DMS 273 (cell line): ENCODE results near the gene IGLL1.
"Not testable (repeated sequence)": the region's sequence is repeated elsewhere in the genome, so short reads cannot be mapped to it uniquely, and the experiment has no call there.

Experiments used
- DNase-seq: peaks from one replicate; lab custom pipeline; 2025; ENCODE audit not compliant: unreplicated experiment; lab: John Stamatoyannopoulos, UW

IGLL1 gene

DNA sequence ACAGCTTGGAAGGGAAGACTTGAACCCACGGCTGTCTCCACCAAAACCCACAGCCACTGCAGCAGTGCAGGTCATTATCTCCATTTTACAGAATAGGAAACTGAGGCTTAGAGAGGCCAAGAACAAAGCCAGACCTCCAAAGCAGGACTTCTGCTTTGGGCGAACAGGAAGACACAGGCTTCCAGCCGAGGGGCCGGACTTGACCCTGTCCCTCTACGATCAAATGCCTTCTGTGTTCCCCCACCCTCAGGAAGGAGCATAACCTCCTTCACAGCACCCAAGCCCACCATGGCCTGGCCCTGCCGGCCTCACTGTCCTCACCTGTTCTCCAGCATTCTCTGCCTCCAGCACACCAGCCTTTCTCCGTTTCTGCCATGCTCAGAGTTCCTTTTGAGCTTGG, 15.8 kb downstream of the IGLL1 start:
- DNase-seq = no peak

DNA sequence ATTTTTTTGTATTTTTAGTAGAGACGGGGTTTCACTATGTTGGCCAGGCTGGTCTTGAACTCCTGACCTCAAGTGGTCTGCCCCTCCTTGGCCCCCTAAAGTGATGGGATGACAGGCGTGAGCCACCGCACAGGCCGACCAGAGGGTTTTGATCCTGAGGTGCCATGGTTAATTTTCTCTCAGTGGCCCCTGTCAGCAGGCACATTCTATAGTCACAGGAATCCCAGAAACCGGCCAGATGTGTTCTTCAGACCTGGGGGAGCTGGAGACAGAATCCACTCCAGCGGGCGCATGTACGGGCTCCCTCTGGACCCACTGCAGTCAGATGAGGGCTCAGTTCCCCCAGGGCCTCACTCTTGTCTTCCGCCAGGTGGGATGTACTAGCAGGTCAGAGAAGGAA, 17.0 kb downstream of the IGLL1 start:
- DNase-seq = no peak

DNA sequence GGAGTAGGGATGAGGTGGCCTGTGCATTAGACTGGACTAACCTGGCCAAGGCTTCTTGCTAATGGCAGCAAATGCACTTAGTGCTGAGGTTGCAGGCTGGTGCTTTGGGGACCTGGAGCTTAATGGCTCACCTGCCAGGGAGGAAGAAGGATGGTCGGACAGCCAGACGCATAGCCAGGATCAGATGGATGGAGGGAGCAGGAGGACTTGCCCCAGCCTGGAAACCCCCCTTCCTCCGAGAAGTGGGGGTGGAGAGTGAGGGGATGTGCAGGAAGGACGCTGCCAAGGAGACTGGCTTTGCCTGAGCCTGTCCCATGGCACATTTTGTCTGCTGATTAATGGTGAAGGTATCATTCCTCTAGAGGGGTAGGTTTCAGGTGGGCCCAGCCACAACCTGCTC, 17.9 kb downstream of the IGLL1 start:
- no peak for DNase-seq

DNA sequence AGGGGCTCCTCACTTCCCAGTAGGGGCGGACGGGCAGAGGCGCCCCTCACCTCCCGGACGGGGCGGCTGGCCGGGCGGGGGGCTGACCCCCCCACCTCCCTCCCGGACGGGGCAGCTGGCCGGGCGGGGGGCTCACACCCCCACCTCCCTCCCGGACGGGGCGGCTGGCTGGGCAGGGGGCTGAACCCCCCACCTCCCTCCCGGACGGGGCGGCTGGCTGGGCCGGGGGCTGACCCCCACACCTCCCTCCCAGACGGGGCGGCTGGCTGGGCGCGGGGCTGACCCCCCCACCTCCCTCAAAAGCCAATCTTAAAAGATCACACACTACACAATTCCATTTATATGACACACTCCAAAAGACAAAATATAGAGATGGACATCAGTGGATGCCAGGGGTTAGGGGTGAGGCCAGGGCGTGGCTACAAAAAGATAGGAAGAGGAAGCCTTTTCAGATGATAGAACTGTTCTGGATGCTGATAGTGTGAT, 19.0 kb downstream of the IGLL1 start:
- DNase-seq = not testable (repeated sequence)

DNA sequence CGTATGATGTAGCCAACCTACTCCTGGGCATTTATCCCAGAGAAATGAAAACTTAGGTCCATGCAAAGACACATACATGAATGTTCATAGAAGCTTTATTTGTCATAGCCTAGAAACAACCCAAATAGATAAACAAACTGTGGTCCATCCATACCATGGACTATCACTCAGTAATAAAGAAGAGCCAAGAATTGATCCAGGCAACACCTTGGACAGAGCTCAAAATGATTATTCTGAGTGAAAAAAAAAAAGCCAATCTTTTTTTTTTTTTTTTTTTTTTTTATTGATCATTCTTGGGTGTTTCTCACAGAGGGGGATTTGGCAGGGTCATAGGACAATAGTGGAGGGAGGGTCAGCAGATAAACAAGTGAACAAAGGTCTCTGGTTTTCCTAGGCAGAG, 19.9 kb downstream of the IGLL1 start:
- not testable (repeated sequence) for DNase-seq

DNA sequence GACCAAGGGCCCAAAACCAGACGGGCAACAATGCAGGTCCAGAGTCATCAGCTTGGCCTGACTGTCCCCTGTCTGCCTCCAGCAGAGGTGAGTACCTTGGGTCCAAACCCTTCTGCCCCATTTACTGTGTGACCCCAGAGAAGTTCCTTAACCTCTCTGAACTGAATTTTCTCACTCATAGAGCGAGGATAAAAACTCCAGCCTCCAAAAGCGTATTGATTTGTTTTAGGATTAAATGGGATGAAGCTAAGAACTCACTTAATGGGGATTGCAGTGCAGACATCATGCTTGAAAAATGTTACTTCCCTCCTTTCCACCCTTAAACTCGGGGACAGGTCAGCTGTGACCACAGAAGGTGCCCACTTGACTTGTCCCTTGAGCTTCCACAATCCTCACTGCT, 22.6 kb downstream of the IGLL1 start:
- no peak for DNase-seq

DNA sequence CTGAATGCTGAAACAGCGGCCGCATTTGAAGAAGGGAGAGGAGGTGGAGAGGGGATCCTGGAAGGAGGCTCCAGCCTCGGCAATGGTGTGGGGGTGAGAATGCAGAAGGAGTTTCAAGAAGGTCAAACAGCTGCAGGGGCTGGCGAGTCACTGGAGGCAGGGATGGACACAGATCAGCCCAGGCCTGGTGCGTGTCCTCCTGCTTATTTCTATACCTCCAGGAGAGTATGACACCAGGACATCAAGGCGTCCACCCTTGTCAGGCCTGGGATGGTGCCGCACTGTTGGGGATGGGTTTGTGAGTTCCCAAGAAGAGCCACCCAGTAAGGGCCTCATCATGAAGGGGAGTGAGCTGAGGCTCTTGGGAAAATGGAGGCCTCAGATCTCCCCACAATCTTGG, 23.1 kb downstream of the IGLL1 start:
- no peak for DNase-seq

DNA sequence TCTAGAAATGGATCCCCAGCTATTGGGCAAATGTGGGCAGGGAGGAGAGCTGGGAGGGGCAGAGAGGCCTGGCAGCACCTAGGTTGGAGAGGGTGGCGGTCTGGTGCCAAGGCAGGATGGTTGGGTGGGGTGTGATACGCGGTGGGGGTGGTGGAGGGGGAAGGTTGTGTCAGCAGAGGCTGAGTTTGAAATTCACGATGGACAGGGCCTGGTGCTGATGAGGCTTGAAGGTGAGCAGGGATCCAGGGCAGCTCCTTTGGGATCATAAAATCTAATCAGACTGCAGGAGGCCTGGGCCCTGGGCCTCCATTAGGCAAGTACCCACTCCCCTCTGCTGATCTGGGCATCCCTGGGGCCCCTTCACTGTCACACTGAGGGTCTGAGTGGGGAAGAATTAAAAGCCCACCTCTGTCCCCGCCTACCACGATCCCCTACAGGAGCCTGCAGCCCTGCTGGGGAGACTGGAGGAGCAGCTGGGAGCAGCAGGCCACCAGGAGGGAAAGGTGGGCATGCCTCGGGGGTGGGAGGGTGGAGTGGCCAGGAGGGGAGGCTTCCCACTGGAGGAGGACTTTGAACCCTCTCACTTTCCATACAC, 24.0 kb downstream of the IGLL1 start:
- no peak for DNase-seq

DNA sequence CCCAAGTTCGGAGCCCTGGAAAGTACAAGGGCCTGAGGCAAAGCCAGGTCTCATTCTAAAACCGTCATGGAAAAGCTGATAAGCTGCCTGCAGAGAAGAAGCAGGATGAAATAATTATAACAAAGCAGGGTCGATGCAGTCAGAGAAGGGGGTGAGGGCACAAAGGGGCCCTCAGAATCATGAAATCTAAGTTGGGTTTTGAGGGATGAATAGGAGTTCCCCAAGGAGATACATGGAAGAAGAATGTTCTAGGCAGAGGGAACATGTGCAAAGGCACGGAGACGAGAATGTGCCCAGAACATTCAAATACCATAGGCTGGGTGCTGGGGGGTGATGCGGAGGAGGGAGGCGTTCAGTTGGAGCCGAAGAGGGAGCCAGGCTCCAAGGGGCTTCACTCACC, 25.0 kb downstream of the IGLL1 start:
- no peak for DNase-seq

DNA sequence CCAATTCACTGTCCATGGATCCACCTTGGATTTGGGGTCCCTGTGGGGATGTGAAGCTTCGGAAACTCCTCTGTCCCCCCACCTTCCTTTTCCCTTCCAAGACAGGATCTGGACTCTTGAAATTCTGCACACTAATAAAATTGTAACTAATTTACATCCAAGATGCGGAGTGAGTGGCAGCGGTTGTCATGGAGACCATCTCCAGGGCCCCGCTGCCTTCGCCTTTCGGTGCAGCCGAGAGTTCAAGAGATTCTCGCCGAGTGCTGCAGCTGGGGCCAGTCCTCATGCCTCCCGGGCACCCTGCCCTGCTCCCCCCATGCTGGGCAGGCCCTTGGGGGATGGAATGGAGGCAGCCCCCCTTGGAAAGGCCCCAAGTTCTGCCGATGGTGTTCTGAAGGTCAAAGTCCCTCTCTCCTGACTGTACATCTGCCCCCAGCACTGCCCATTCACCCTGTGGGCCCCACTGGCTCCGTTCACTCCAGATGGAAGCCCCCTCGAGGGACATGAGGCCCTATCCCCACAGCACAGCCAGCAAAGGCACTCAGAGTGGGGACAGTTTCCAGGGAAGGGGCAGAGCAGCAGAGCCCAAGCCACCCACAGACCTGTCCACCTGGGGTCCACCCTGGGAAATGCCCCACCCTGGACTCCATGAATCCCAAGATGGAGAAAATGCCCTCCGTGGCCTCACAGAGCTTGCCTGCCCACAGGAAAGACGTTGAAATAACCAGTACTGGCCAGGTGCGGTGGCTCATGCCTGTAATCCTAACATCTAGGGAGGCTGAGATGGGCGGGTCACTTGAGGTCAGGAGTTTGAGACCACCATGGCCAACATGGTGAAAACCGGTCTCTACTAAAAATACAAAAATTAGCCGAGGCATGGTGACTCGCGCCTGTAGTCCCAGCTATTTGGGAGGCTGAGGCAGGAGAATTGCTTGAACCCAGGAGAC, 25.9 kb downstream of the IGLL1 start:
- no peak for DNase-seq

DNA sequence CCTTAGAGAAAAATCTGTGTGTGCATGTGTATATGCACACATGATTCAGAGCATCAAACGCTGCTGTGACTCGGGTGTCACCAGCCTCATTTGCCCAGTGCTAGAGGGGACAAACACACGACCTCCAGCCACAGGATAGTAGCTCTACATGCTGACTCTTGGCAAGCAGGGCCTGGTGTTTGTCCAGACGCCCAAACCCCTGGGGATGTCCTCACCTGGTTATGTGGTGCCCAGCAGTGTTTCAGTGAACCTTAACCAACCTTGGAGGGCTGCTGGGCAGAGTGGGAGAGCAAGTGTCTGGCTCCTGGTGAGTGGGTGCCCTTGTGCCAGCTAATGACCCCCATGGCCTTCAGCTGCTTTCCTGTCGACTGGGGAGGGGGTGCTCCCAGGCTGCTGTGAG, 26.7 kb downstream of the IGLL1 start:
- no peak for DNase-seq

DNA sequence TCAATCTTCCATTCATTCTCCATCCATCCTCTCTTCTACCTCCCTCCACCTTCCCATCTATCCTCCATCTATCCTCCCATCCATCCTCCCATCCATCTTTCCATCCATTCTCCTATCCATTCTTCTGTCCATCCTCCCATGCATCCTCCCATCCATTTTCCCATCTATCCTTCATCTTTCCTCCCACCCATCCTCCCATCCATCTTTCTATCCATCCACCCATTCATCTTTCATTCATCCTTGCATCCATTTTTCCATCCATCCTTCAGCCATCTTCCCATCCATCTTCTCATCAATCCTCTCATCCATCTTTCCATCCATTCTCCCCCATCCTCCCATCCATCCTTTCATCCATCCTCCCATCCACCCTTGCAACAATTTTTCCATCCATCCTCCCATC, 27.5 kb downstream of the IGLL1 start:
- no peak for DNase-seq

DNA sequence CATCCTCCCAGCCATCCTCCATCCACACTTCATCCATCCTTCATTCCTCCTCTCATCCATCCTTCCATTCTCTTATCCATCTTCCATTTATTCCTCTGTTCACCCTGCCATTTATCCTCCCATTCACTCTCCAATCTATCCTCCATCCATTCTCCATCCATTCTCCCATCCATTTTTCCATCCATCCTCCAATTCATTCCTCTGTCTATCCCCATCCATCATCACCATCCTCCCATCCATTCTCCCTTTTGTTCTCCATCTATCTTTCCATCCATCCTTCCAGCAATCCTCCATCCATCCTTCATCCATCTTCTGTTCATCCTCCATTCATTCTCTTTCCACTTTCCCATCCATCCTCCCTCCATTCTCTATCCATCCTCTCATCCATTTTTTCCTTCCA, 28.7 kb downstream of the IGLL1 start:
- DNase-seq = no peak

DNA sequence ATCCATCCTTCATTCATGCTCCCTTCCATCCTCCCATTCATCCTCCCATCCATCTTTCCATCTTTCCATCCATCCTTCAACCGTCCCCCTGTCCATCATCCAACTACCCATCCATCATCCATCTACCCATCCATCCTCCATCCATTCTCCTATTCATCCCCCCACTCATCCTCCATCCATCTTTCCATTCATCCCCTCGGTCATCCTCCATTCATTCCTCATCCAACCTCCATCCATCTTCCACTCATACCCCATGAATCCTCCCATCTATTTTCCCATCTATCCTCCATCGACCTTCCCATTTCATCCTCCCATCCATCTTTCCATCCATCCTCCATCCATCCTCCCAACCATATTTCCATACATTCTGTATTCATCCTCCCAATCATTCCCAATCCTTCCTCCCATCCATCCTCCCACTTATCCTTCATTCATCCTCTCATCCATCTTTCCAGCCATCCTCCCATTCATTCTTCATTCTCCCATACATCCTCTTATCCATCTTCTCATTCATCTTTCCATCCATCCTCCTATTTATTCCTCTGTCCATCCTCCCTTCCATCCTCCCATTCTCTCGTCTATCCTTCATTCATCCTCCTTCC, 29.9 kb downstream of the IGLL1 start:
- DNase-seq = no peak

DNA sequence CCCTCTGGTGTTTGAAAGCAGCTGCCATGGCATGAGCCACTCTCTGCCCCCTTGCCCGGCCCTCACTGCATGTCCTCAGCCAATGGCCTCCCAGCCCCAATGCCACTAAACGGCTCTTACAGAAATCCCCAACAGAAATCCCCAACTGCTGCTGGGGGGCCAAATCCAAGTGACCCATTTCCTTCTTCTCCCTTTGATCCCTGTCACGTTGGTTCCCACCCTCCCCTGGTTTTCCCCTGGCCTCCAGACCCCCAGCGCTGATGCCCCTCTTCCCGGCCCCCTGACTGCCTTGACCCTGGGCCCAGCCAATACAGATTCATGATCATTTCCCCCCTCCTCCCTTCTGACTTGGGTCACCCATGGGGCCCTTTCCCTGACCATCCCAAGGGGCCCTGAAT, 30.9 kb downstream of the IGLL1 start:
- no peak for DNase-seq

DNA sequence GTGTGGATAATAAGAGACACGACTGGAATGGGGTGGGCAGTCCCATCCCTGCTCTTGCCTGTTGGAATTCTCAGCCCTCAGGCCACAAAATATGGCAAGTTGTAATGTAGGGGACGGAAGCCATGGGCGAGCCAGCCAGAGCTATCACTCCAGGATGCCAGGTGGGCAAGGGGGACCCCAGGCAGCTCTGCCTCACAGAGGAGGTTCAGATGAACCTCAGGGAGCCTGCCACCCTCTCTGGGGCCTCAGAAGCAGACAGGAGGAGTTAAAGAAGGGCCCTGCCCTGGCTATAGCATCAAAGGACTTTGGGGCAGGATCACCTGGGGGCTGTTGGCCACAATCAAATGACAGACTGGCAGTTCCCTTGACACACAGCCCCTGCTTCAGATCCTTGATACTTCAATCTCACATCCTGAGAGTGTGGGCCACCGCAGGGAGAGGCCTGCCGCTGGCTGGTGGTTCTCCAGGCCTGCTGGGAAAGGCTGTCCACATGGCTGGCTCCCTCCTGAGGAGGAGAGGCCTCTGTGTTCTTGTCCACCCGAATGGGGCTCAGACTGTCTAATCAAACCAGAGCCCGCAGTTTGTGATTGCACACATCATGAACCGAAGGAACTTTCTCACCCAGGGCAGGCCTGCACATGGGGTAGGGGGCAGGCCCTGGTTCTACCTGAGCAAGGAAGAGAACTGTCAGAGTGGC, 31.4 kb downstream of the IGLL1 start:
- no peak for DNase-seq

DNA sequence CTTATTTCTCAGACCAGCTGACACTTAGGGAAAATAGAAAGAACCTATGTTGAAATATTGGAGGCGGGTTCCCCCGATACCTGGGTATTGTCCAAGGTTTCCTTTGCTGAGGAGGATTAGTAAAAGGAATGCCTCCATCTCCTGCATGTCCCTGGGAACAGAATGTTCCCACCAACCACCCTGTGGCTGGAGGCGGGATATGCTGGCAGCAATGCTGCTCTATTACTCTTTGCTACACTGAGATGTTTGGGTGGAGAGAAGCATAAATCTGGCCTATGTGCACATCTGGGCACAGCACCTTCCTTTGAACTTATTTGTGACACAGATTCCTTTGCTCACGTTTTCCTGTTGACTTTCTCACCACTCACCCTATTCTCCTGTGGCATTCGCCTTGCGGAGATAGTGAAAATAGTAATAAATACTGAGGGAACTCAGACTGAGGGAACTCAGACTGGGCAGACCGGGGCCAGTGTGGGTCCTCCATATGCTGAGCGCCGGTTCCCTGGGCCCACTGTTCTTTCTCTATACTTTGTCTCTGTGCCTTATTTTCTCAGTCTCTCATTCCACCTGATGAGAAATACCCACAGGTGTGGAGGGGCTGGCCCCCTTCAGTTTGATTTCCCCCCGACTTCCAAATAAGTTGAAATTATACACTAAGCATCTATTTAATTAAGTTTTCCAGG, 32.1 kb downstream of the IGLL1 start:
- DNase-seq = no peak

DNA sequence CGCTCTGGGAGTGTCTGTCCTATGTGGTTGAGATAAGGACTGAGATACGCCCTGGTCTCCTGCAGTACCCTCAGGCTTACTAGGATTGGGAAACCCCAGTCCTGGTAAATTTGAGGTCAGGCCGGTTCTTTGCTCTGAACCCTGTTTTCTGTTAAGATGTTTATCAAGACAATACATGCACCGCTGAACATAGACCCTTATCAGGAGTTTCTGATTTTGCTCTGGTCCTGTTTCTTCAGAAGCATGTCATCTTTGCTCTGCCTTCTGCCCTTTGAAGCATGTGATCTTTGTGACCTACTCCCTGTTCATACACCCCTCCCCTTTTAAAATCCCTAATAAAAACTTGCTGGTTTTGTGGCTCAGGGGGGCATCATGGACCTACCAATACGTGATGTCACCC, 32.7 kb downstream of the IGLL1 start:
- DNase-seq = not testable (repeated sequence)

DNA sequence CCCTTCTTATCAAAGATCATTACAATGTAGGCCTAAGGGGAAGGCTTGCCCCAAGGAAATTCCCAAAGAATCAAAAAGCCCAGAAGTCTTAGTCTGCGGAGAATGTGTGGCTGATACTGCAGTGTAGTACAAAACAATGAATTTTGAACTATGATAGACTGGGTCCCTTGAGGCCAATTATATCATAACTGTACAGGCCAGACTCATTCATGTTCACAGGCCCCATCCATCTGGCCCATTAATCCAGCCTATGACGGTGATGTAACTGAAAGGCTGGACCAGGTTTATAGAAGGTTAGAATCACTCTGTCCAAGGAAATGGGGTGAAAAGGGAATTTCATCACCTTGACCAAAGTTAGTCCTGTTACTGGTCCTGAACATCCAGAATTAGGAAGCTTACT, 35.2 kb downstream of the IGLL1 start:
- DNase-seq = no peak

DNA sequence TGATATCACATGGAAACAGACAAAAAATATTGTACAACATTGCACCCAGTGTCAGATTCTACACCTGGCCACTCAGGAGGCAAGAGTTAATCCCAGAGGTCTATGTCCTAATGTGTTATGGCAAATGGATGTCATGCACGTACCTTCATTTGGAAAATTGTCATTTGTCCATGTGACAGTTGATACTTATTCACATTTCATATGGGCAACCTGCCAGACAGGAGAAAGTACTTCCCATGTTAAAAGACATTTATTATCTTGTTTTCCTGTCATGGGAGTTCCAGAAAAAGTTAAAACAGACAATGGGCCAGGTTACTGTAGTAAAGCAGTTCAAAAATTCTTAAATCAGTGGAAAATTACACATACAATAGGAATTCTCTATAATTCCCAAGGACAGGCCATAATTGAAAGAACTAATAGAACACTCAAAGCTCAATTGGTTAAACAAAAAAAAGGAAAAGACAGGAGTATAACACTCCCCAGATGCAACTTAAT, 36.5 kb downstream of the IGLL1 start:
- not testable (repeated sequence) for DNase-seq

DNA sequence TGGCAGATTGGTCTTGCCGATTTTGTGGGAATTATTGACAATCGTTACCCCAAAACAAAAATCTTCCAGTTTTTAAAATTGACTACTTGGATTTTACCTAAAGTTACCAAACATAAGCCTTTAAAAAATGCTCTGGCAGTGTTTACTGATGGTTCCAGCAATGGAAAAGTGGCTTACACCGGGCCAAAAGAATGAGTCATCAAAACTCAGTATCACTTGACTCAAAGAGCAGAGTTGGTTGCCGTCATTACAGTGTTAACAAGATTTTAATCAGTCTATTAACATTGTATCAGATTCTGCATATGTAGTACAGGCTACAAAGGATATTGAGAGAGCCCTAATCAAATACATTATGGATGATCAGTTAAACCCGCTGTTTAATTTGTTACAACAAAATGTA, 37.2 kb downstream of the IGLL1 start:
- DNase-seq = no peak
